Measurements from ENCODE around the gene VAV2. TPM values are rescaled to one million over a fixed set of nuclear protein-coding genes. Genes with fewer than 3 reads are reported as not detected.
A peak's percentile ranks its signal among the peaks of the same experiment; 100 is the strongest.

Gene VAV2
- total and polyA plus RNA-seq, 4 donors = 4.9 to 26.4 (median 17.0) TPM

DNA sequence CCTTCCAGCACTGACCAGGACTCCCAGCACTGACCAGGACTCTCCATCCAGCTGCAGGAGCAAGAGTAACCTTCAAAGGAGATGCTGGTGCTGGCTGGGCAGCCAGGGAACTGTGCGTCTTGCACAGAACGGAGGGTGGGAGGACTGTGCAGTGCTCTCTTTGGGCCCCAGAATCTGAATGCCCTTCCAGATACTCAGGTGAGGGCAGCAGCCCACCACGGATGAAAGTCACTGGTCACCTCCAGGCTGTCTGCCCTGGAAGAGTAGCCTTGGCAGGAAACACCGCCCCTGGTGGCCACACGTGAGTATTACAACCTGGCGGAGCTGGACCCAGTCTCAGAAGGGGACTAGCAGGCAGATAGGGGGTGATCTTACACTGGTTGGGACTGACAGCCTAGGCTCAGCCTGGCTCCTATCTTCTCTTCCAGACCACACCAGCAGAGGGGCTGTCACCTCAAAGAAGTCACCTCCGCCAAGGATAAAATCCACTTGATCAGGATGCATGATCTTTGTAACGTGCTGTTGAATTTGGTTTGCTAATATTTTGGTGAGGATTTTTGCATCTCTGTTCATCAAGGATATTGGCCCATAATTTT lies 249.2 kb downstream of the VAV2 start:
- peak; percentile 9 for TF ChIP-seq SP1 (IDR thresholded peaks at IDR 0.05)
- no peak for TF ChIP-seq TAF1 (conservative IDR thresholded peaks at IDR 0.05)
- TF ChIP-seq YY1 (IDR thresholded peaks at IDR 0.05) = no peak
- no peak for TF ChIP-seq NR2F2 (IDR thresholded peaks at IDR 0.05)
- TF ChIP-seq, protein P1, sequence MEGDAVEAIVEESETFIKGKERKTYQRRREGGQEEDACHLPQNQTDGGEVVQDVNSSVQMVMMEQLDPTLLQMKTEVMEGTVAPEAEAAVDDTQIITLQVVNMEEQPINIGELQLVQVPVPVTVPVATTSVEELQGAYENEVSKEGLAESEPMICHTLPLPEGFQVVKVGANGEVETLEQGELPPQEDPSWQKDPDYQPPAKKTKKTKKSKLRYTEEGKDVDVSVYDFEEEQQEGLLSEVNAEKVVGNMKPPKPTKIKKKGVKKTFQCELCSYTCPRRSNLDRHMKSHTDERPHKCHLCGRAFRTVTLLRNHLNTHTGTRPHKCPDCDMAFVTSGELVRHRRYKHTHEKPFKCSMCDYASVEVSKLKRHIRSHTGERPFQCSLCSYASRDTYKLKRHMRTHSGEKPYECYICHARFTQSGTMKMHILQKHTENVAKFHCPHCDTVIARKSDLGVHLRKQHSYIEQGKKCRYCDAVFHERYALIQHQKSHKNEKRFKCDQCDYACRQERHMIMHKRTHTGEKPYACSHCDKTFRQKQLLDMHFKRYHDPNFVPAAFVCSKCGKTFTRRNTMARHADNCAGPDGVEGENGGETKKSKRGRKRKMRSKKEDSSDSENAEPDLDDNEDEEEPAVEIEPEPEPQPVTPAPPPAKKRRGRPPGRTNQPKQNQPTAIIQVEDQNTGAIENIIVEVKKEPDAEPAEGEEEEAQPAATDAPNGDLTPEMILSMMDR (IDR thresholded peaks at IDR 0.05; ENCODE audit: low read depth, low read length, missing input control) = peak; percentile 95
- no peak for TF ChIP-seq GABPA (IDR thresholded peaks at IDR 0.05 in 1 of 2, conservative IDR thresholded peaks at IDR 0.05 in 1 of 2)
- TF ChIP-seq HNF4A (conservative IDR thresholded peaks at IDR 0.05) = peak in 1 of 2 donors; percentile 27
- TF ChIP-seq RXRA (IDR thresholded peaks at IDR 0.05) = peak in 1 of 2 donors; percentile 22
- TF ChIP-seq FOXA2 (IDR thresholded peaks at IDR 0.05) = no peak
- TF ChIP-seq HNF4G (IDR thresholded peaks at IDR 0.05) = no peak
- TF ChIP-seq ZBTB33 (IDR thresholded peaks at IDR 0.05) = no peak
- TF ChIP-seq MAX (IDR thresholded peaks at IDR 0.05) = no peak
- TF ChIP-seq FOXA1 (IDR thresholded peaks at IDR 0.05) = no peak
- peak; percentile 74 to 84 for TF ChIP-seq RAD21 (IDR thresholded peaks at IDR 0.05)
- no peaks in the 10 kb centered on the region for H3K36me3 ChIP-seq (ENCODE audit: control insufficient read depth in 4 of 4, insufficient read depth in 3 of 4, low read depth in 1 of 4, low read length in 3 of 4)
- H3K27ac ChIP-seq (ENCODE audit: low read depth in 1 of 2, low read length in 2 of 2) = peak overlapping the region in 1 of 2 donors; percentile 22
- no peak overlapping the region for H3K9ac ChIP-seq (ENCODE audit: low read depth in 1 of 2, low read length in 2 of 2)
- H3K4me1 ChIP-seq (ENCODE audit: control insufficient read depth in 4 of 4, insufficient read depth in 4 of 4, low read length in 3 of 4) = peaks cover 33 to 63% (median 49%) of the 10 kb centered on the region in 4 donors
- 29% methylated on average over 8 of the region's 8 CpGs for WGBS
- H3K9me3 ChIP-seq (ENCODE audit: control insufficient read depth in 4 of 4, low read length in 3 of 4) = no peaks in the 10 kb centered on the region
- peak; percentile 83 for DNase-seq (ENCODE audit: low spot score)
- H3K27me3 ChIP-seq (ENCODE audit: control insufficient read depth in 4 of 4, insufficient read depth in 4 of 4, low read length in 3 of 4) = no peaks in the 10 kb centered on the region
- H3K4me3 ChIP-seq (ENCODE audit: low read depth in 1 of 3, low read length in 3 of 3) = no peak overlapping the region

DNA sequence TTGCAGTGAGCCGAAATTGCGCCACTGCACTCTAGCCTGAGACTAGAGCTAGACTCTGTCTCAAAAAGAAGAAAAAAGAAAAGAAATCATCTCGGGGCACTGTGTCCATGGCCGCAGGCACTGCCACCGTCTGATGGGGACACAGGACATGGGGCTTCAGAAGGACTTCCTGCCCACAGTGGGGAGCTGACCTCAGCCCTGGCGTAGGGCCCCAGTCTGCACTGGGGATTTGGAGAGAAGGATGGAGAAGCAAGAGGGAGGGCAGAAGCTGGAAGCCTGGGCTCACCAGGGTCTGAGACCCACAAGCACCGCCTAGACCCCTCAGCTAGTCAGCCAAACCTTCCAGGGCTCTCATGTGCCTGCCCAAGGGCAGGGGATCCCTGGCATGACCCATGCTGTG lies 249.9 kb downstream of the VAV2 start:
- DNase-seq (ENCODE audit: low spot score) = no peak
- Histone ChIP-seq H3K4me3 (ENCODE audit: low read depth in 1 of 3, low read length in 3 of 3) (no peak overlapping the region), H3K9me3 (ENCODE audit: control insufficient read depth in 4 of 4, low read length in 3 of 4) (no peaks in the 10 kb centered on the region), H3K4me1 (ENCODE audit: control insufficient read depth in 4 of 4, insufficient read depth in 4 of 4, low read length in 3 of 4) (peaks cover 33 to 70% (median 55%) of the 10 kb centered on the region in 4 donors), H3K36me3 (ENCODE audit: control insufficient read depth in 4 of 4, insufficient read depth in 3 of 4, low read depth in 1 of 4, low read length in 3 of 4) (no peaks in the 10 kb centered on the region), H3K9ac (ENCODE audit: low read depth in 1 of 2, low read length in 2 of 2) (no peak overlapping the region), H3K27me3 (ENCODE audit: control insufficient read depth in 4 of 4, insufficient read depth in 4 of 4, low read length in 3 of 4) (no peaks in the 10 kb centered on the region), H3K27ac (ENCODE audit: low read depth in 1 of 2, low read length in 2 of 2) (peak overlapping the region; percentile 9)
- WGBS = 91% methylated on average over 7 of the region's 7 CpGs
- TF ChIP-seq SP1 (IDR thresholded peaks at IDR 0.05) = no peak
- TF ChIP-seq MAX (IDR thresholded peaks at IDR 0.05) = no peak
- no peak for TF ChIP-seq YY1 (IDR thresholded peaks at IDR 0.05)
- TF ChIP-seq JUND (IDR thresholded peaks at IDR 0.05) = no peak
